ENCODE data around the gene SYNE2. TPM values are rescaled to one million over a fixed set of nuclear protein-coding genes. Genes with fewer than 3 reads are reported as not detected.
"Not testable (repeated sequence)": the region's sequence is repeated elsewhere in the genome, so short reads cannot be mapped to it uniquely, and the experiment has no call there.

The SYNE2 gene
- total RNA-seq, 1 experiment from 2014 or later: 25.9 TPM

DNA sequence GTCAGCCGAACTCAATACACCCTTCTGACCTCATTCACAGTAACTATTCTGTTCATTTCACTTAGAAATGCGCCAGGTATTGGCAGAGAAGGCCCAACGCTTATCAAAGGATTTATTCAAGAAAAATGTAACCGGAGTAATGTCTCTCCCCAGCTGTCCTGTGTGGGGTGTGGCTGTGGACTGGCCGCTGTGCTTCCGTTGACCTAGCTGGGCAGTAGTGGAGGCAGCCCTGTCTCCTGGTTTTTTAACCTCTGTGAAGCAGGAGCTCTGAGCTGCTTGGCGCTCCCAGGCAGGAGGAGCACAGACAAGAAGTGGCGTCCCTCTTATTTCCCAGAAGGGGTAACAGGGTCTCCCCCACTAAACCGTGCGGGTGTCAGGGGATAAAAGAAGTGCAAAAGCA, 356.2 kb downstream of the SYNE2 start:
- H3K9me2 ChIP-seq (replicated peaks; ENCODE audit: insufficient read depth, low read length): no peaks in the 10 kb centered on the region
- peaks cover 31% of the 10 kb centered on the region; the same call in 1 of the 2 replicates for H3K36me3 ChIP-seq (ENCODE audit: insufficient read depth, low read length)
- no peaks in the 10 kb centered on the region for H3K27me3 ChIP-seq (ENCODE audit: low read length)
- DNase-seq: no peak
- H3K9me3 ChIP-seq (ENCODE audit: low read length): no peaks in the 10 kb centered on the region
- no peak overlapping the region for H3K4me2 ChIP-seq (ENCODE audit: low read depth, low read length, poor library complexity, severe bottlenecking)
- no peak overlapping the region for H3K4me3 ChIP-seq (ENCODE audit: low read length)
- H3K27ac ChIP-seq (ENCODE audit: low read length): peak overlapping the region; percentile 97; the same call in 1 of the 2 replicates
- H2AFZ ChIP-seq (ENCODE audit: low read length): no peak overlapping the region
- no peak overlapping the region for H3K9ac ChIP-seq (ENCODE audit: low read length)
- no peaks in the 10 kb centered on the region for H4K20me1 ChIP-seq (ENCODE audit: insufficient read depth, low read depth, low read length)
- H3K4me1 ChIP-seq (ENCODE audit: low read length): peaks cover 100% of the 10 kb centered on the region
- peaks cover 79% of the 10 kb centered on the region for H3K79me2 ChIP-seq (ENCODE audit: low read length)

DNA sequence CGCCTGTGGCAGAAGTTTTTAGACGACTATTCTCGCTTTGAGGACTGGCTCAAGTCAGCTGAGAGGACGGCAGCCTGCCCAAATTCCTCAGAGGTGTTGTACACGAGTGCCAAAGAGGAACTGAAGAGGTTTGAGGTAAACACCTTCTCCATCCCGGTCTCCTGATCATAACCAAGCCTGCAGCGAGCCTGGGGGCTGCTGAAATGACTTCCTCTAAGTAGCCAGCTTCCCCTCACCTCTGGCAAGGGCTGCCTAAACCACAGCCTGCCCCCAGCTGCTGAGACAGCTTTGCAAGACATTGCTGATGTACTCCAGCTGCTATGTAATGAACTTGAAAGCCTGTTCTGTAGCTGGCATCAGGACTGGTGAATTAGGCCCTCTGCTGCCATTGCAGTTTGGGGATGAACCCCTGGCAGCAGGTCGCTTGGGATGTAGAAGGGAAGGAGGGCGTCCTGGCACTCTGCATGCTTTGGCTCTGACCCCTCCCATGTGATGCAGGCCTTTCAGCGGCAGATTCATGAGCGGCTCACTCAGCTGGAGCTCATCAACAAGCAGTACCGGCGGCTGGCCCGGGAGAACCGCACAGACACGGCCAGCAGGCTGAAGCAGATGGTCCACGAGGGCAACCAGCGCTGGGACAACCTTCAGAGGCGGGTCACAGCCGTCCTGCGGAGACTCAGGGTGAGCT, 356.8 kb downstream of the SYNE2 start:
- H3K4me2 ChIP-seq (ENCODE audit: low read depth, low read length, poor library complexity, severe bottlenecking): no peak overlapping the region
- H3K9me2 ChIP-seq (replicated peaks; ENCODE audit: insufficient read depth, low read length): no peaks in the 10 kb centered on the region
- peaks cover 34% of the 10 kb centered on the region; the same call in 1 of the 2 replicates for H3K36me3 ChIP-seq (ENCODE audit: insufficient read depth, low read length)
- H3K4me3 ChIP-seq (ENCODE audit: low read length): no peak overlapping the region
- no peaks in the 10 kb centered on the region for H4K20me1 ChIP-seq (ENCODE audit: insufficient read depth, low read depth, low read length)
- no peak overlapping the region for H2AFZ ChIP-seq (ENCODE audit: low read length)
- H3K79me2 ChIP-seq (ENCODE audit: low read length): peaks cover 80% of the 10 kb centered on the region
- 0 out of 2 replicates have a peak overlapping the region, but pooled peaks have one; percentile 2 for H3K9ac ChIP-seq (ENCODE audit: low read length)
- peak overlapping the region; percentile 97 for H3K27ac ChIP-seq (ENCODE audit: low read length)
- H3K9me3 ChIP-seq (ENCODE audit: low read length): no peaks in the 10 kb centered on the region
- H3K4me1 ChIP-seq (ENCODE audit: low read length): peaks cover 100% of the 10 kb centered on the region
- no peaks in the 10 kb centered on the region for H3K27me3 ChIP-seq (ENCODE audit: low read length)
- no peak for DNase-seq

DNA sequence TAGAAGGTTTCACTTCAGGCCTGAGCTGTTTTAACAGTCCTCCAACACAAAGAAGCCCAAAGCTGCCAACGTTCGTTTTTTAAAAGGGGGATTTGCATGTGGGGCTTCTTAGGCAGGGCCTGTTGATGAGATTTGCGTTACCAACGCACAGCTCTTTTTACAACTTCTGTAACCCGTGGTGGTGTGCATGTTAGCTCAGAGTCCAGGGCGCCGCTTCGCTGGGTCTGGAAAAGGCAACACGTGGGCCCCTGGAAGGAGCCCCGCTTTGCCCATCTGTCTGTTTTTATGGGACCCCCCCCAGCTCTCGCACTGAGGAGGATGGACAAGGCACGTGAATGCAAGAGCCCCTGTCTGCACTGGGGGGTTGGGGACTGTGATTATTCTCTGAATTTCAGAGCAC, 357.4 kb downstream of the SYNE2 start:
- Histone ChIP-seq H3K79me2 (ENCODE audit: low read length) (peaks cover 82% of the 10 kb centered on the region), H4K20me1 (ENCODE audit: insufficient read depth, low read depth, low read length) (no peaks in the 10 kb centered on the region), H3K36me3 (ENCODE audit: insufficient read depth, low read length) (peaks cover 37% of the 10 kb centered on the region; the same call in 1 of the 2 replicates), H3K4me3 (ENCODE audit: low read length) (no peak overlapping the region), H3K27ac (ENCODE audit: low read length) (peak overlapping the region; percentile 97), H3K27me3 (ENCODE audit: low read length) (no peaks in the 10 kb centered on the region), H3K9me2 (replicated peaks; ENCODE audit: insufficient read depth, low read length) (no peaks in the 10 kb centered on the region), H3K9me3 (ENCODE audit: low read length) (no peaks in the 10 kb centered on the region), H2AFZ (ENCODE audit: low read length) (no peak overlapping the region), H3K4me1 (ENCODE audit: low read length) (peaks cover 100% of the 10 kb centered on the region), H3K4me2 (ENCODE audit: low read depth, low read length, poor library complexity, severe bottlenecking) (no peak overlapping the region), H3K9ac (ENCODE audit: low read length) (peak overlapping the region; percentile 2; the same call in 1 of the 2 replicates)
- no peak for DNase-seq

DNA sequence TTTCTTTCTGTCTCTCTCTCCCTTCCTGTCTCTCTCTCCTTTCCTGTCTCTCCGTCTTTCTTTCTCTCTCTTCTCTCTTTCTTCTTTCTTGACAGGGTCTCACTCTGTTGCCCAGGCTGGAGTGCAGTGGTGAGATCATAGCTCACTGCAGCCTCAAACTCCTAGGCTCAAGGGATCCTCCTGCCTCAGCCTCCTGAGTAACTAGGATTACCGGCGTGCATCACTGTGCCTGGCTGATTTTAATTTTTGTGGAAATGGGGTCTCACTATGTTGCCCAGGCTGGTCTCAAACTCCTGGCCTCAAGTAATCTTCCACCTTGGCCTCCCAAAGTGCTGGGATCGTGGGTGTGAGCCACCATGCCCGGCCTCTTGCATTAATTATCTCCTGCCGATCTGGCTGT, 358.1 kb downstream of the SYNE2 start:
- not testable (repeated sequence) for H2AFZ ChIP-seq (ENCODE audit: low read length); H3K4me3 ChIP-seq (ENCODE audit: low read length); DNase-seq; H4K20me1 ChIP-seq (ENCODE audit: insufficient read depth, low read depth, low read length); H3K27me3 ChIP-seq (ENCODE audit: low read length); H3K4me2 ChIP-seq (ENCODE audit: low read depth, low read length, poor library complexity, severe bottlenecking); H3K9me3 ChIP-seq (ENCODE audit: low read length); H3K9me2 ChIP-seq (replicated peaks; ENCODE audit: insufficient read depth, low read length); H3K9ac ChIP-seq (ENCODE audit: low read length)
- Histone ChIP-seq H3K27ac (ENCODE audit: low read length) (peak overlapping the region; percentile 97), H3K79me2 (ENCODE audit: low read length) (peaks cover 89% of the 10 kb centered on the region), H3K36me3 (ENCODE audit: insufficient read depth, low read length) (peaks cover 43% of the 10 kb centered on the region; the same call in 1 of the 2 replicates), H3K4me1 (ENCODE audit: low read length) (peaks cover 100% of the 10 kb centered on the region)

DNA sequence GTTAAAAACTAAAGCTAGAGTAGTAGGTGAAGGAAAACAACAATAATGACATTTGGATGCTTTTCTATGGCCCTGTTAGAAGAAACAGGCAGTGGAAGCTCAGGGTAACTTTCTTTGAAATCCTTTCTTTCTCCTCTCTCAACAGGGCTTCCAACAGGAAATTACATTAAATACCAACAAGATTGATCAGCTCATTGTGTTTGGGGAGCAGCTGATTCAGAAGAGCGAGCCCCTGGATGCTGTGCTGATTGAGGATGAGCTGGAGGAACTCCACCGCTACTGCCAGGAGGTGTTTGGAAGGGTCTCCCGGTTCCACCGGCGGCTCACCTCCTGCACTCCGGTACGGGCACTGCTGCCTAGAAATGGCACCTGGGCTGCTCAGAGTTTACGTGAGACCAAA, 359.9 kb downstream of the SYNE2 start:
- Histone ChIP-seq H3K9ac (ENCODE audit: low read length) (no peak overlapping the region), H3K79me2 (ENCODE audit: low read length) (peaks cover 91% of the 10 kb centered on the region)

DNA sequence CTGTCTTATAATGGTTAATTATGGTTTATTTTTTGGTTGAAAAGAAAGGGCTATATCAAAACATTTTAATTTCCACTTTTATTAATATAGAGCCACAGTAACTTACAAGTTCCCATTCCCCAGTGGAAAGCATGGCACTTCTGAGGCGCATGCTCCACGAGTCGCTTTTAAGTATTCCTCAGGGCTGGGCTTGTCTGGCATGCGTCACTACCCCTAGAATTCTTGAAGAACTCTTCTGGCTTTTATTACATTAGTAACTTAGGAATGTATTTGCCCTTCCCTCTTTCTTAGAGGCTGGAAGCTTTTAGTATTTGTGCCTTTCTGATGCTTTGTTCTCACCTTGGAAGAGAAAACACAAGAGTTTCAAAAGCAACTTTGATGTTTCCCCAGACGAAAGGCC, 360.3 kb downstream of the SYNE2 start:
- H3K4me1 ChIP-seq (ENCODE audit: low read length): peaks cover 100% of the 10 kb centered on the region
- DNase-seq: no peak
- peaks cover 48% of the 10 kb centered on the region; the same call in 1 of the 2 replicates for H3K36me3 ChIP-seq (ENCODE audit: insufficient read depth, low read length)
- no peaks in the 10 kb centered on the region for H3K27me3 ChIP-seq (ENCODE audit: low read length)
- no peaks in the 10 kb centered on the region for H3K9me3 ChIP-seq (ENCODE audit: low read length)
- no peak overlapping the region for H3K4me2 ChIP-seq (ENCODE audit: low read depth, low read length, poor library complexity, severe bottlenecking)
- H3K9ac ChIP-seq (ENCODE audit: low read length): no peak overlapping the region
- no peak overlapping the region for H2AFZ ChIP-seq (ENCODE audit: low read length)
- peak overlapping the region; percentile 97 for H3K27ac ChIP-seq (ENCODE audit: low read length)
- no peaks in the 10 kb centered on the region for H4K20me1 ChIP-seq (ENCODE audit: insufficient read depth, low read depth, low read length)
- no peaks in the 10 kb centered on the region for H3K9me2 ChIP-seq (replicated peaks; ENCODE audit: insufficient read depth, low read length)
- H3K4me3 ChIP-seq (ENCODE audit: low read length): no peak overlapping the region
- H3K79me2 ChIP-seq (ENCODE audit: low read length): peaks cover 91% of the 10 kb centered on the region

More for the DNA sequence above, 359.9 kb downstream of the SYNE2 start:
- H3K36me3 ChIP-seq (ENCODE audit: insufficient read depth, low read length): peaks cover 44% of the 10 kb centered on the region; the same call in 1 of the 2 replicates
- H3K27ac ChIP-seq (ENCODE audit: low read length): peak overlapping the region; percentile 97
- H4K20me1 ChIP-seq (ENCODE audit: insufficient read depth, low read depth, low read length): no peaks in the 10 kb centered on the region
- DNase-seq: no peak
- no peaks in the 10 kb centered on the region for H3K27me3 ChIP-seq (ENCODE audit: low read length)
- H3K4me1 ChIP-seq (ENCODE audit: low read length): peaks cover 100% of the 10 kb centered on the region
- no peaks in the 10 kb centered on the region for H3K9me3 ChIP-seq (ENCODE audit: low read length)
- no peak overlapping the region for H3K4me3 ChIP-seq (ENCODE audit: low read length)
- H3K4me2 ChIP-seq (ENCODE audit: low read depth, low read length, poor library complexity, severe bottlenecking): no peak overlapping the region
- H2AFZ ChIP-seq (ENCODE audit: low read length): no peak overlapping the region
- no peaks in the 10 kb centered on the region for H3K9me2 ChIP-seq (replicated peaks; ENCODE audit: insufficient read depth, low read length)

DNA sequence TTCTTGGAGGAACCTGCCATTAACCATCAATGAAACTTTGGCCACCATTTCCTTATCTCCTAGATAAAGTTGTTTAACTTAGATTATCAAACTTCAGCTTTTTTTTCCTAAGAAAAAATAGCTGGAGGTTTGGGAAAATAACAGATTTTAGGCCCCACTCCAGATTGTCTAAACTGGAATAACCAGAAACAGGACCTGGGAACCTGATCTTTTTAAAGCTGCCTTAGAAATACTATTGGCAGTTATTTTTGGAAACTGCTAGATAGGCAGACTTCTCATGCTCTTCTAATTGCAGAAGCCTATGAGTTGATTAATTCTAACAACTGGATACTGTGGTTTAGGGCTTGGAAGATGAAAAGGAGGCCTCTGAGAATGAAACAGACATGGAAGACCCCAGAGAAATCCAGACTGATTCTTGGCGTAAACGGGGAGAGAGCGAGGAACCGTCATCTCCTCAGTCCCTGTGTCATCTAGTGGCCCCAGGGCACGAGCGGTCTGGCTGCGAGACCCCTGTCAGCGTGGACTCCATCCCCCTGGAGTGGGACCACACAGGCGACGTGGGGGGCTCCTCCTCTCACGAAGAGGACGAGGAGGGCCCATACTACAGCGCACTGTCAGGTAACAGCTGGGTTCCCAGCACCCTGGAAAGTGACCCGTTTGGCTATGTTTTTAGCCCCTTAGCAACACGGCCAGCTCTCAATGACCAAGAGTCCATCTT, 361.2 kb downstream of the SYNE2 start:
- no peak for DNase-seq
- Histone ChIP-seq H2AFZ (ENCODE audit: low read length) (no peak overlapping the region), H3K27me3 (ENCODE audit: low read length) (no peaks in the 10 kb centered on the region), H3K9me3 (ENCODE audit: low read length) (no peaks in the 10 kb centered on the region), H3K79me2 (ENCODE audit: low read length) (peaks cover 90% of the 10 kb centered on the region), H3K4me3 (ENCODE audit: low read length) (no peak overlapping the region; the same call in 1 of the 2 replicates), H3K4me1 (ENCODE audit: low read length) (peaks cover 100% of the 10 kb centered on the region), H3K9ac (ENCODE audit: low read length) (peak overlapping the region; percentile 67; the same call in 1 of the 2 replicates), H4K20me1 (ENCODE audit: insufficient read depth, low read depth, low read length) (no peaks in the 10 kb centered on the region), H3K27ac (ENCODE audit: low read length) (peak overlapping the region; percentile 97), H3K9me2 (replicated peaks; ENCODE audit: insufficient read depth, low read length) (no peaks in the 10 kb centered on the region), H3K4me2 (ENCODE audit: low read depth, low read length, poor library complexity, severe bottlenecking) (peak overlapping the region; percentile 73), H3K36me3 (ENCODE audit: insufficient read depth, low read length) (peaks cover 42% of the 10 kb centered on the region; the same call in 1 of the 2 replicates)

DNA sequence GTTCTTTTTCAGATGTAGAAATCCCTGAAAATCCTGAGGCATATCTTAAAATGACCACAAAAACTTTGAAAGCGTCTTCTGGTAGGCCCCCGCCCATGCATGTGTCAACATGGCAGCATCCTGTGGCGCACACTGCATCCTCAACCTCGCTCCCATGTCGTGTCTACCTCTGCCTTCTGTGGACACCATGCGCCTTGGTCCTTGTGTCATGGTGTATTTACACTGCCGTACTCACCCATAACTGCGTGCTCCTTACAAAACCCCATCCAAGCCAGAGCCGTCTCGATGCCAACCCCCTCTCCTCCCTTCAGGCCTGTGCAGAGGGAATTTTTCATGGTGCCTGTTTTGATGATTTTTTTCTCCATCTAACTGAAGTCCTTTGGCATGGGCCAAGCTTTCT, 362.5 kb downstream of the SYNE2 start:
- Histone ChIP-seq H3K9ac (ENCODE audit: low read length) (peak overlapping the region; percentile 67), H3K9me3 (ENCODE audit: low read length) (no peaks in the 10 kb centered on the region), H2AFZ (ENCODE audit: low read length) (no peak overlapping the region), H3K4me2 (ENCODE audit: low read depth, low read length, poor library complexity, severe bottlenecking) (peak overlapping the region; percentile 73), H3K9me2 (replicated peaks; ENCODE audit: insufficient read depth, low read length) (no peaks in the 10 kb centered on the region), H3K4me1 (ENCODE audit: low read length) (peaks cover 100% of the 10 kb centered on the region), H4K20me1 (ENCODE audit: insufficient read depth, low read depth, low read length) (no peaks in the 10 kb centered on the region), H3K4me3 (ENCODE audit: low read length) (peak overlapping the region; percentile 56), H3K27me3 (ENCODE audit: low read length) (no peaks in the 10 kb centered on the region), H3K36me3 (ENCODE audit: insufficient read depth, low read length) (peaks cover 49% of the 10 kb centered on the region; the same call in 1 of the 2 replicates), H3K79me2 (ENCODE audit: low read length) (peaks cover 89% of the 10 kb centered on the region), H3K27ac (ENCODE audit: low read length) (peak overlapping the region; percentile 97)
- DNase-seq: no peak
